HCT116 (cell line): ENCODE data around the gene SDF4. TPM values are rescaled to one million over a fixed set of nuclear protein-coding genes. Genes with fewer than 3 reads are reported as not detected.

ENCODE experiments used
- ATAC-seq: fragments of 200-7000 bp; cut with Tn5 transposase; 2 replicates; pipeline ENCODE4 v1.9.1; 2020; ENCODE audit warnings: mild to moderate bottlenecking, moderate library complexity
- BruUV-seq: library from RNA; stranded (reverse); fragments of 400-500 nt; replicated peaks from 2 replicates; lab custom pipeline; 2021; lab: Mats Ljungman, UMichigan
- CTCF ChIA-PET: fragments of 300-600 bp; sonication (Branson Sonifier 250); formaldehyde crosslinking; loops from one replicate; lab custom pipeline; 2021; ENCODE audit warnings: antibody characterized with exemption; lab: Charles Lee
- POLR2A ChIA-PET: fragments of 300-600, 350-600 bp; sonication (Branson Sonifier 250); formaldehyde crosslinking; loops from one replicate; lab custom pipeline; 2021; ENCODE audit warnings: antibody characterized with exemption; lab: Charles Lee
- RAD21 ChIA-PET, 2 experiments: fragments of 300-600 bp; sonication (Branson Sonifier 250); formaldehyde crosslinking; loops; one replicate each; lab custom pipeline; 2023; ENCODE audit warnings: low total read pairs in 2 of 2; ENCODE audit not compliant: uncharacterized antibody in 2 of 2, unreplicated experiment in 2 of 2, low non-redundant PET in 1 of 2; lab: Charles Lee
- DNase-seq: peaks from one replicate; pipeline ENCODE4 v3.0.0-alpha.2; 2010; ENCODE audit warnings: low read depth, low spot score
- H2AFZ ChIP-seq: fragments of 200-600 bp; shearing (Covaris generic), sonication (generic); 2 replicates; pipeline ENCODE4 v1.6.1; 2017; ENCODE audit warnings: low read depth, mixed run types, mixed read lengths, antibody characterized with exemption, low read length; ENCODE audit not compliant: poor library complexity, severe bottlenecking
- H3K27ac ChIP-seq: 2 replicates; pipeline ENCODE4 v1.5.1; 2012; ENCODE audit warnings: low read depth, low read length
- H3K27me3 ChIP-seq: fragments of 200-600 bp; sonication (generic); 2 replicates; pipeline ENCODE4 v1.6.1; 2016; ENCODE audit warnings: mixed run types, low read length, mixed read lengths; ENCODE audit not compliant: insufficient read depth
- H3K36me3 ChIP-seq, 2 experiments: fragments of 200-500 bp in 1 of 2; fragments of 200-600 bp in 1 of 2; sonication (Bioruptor generic) in 1 of 2; sonication (generic) in 1 of 2; 2 replicates each; pipeline versions ENCODE4 v1.5.1 to v1.6.1; 2014 to 2016; ENCODE audit warnings: low read length in 2 of 2, inconsistent platforms in 1 of 2, mixed read lengths in 1 of 2, mixed run types in 1 of 2; ENCODE audit not compliant: insufficient read depth in 2 of 2, control insufficient read depth in 1 of 2
- H3K4me1 ChIP-seq, 2 experiments: fragments of 200-600 bp in 1 of 2; sonication (generic) in 1 of 2; 2 replicates each; pipeline versions ENCODE4 v1.5.1 to v1.6.1; 2012 to 2017; ENCODE audit warnings: low read length in 2 of 2, inconsistent platforms in 1 of 2, mild to moderate bottlenecking in 1 of 2, mixed read lengths in 1 of 2, mixed run types in 1 of 2, moderate library complexity in 1 of 2; ENCODE audit not compliant: insufficient read depth in 2 of 2, control insufficient read depth in 1 of 2
- H3K4me2 ChIP-seq: fragments of 200-600 bp; sonication (generic); 2 replicates; pipeline ENCODE4 v1.6.1; 2017; ENCODE audit warnings: mixed run types, low read length, mixed read lengths
- H3K4me3 ChIP-seq, 2 experiments: fragments of 200-600 bp in 1 of 2; sonication (generic) in 1 of 2; replicated peaks in 1 of 2; 2 replicates each; pipeline ENCODE4 v1.5.1; 2011 to 2016; ENCODE audit warnings: low read length in 2 of 2, control low read depth in 1 of 2, low read depth in 1 of 2, mild to moderate bottlenecking in 1 of 2, mixed read lengths in 1 of 2, mixed run types in 1 of 2
- H3K79me2 ChIP-seq: fragments of 200-600 bp; sonication (generic); 2 replicates; pipeline ENCODE4 v1.6.1; 2017; ENCODE audit warnings: mild to moderate bottlenecking, mixed run types, low read length, moderate library complexity, mixed read lengths; ENCODE audit not compliant: insufficient read depth
- H3K9ac ChIP-seq: fragments of 200-600 bp; sonication (generic); 2 replicates; pipeline ENCODE4 v1.6.1; 2016; ENCODE audit warnings: low read length, mixed read lengths
- H3K9me2 ChIP-seq: fragments of 200-600 bp; sonication (generic), shearing (Covaris generic); 2 replicates; pipeline ENCODE4 v1.6.1; 2017; ENCODE audit warnings: mixed run types, mild to moderate bottlenecking, moderate library complexity; ENCODE audit not compliant: insufficient read depth
- H3K9me3 ChIP-seq, 2 experiments: fragments of 200-500 bp in 1 of 2; fragments of 200-600 bp in 1 of 2; sonication (Bioruptor generic) in 1 of 2; sonication (generic) in 1 of 2; 2 replicates each; pipeline ENCODE4 v1.6.1; 2014 to 2017; ENCODE audit warnings: low read length in 2 of 2, mixed read lengths in 2 of 2, inconsistent platforms in 1 of 2, low read depth in 1 of 2, mild to moderate bottlenecking in 1 of 2, mixed run types in 1 of 2, moderate library complexity in 1 of 2; ENCODE audit not compliant: control insufficient read depth in 1 of 2, insufficient read depth in 1 of 2
- H4K20me1 ChIP-seq: fragments of 200-600 bp; sonication (generic), shearing (Covaris generic); 2 replicates; pipeline ENCODE4 v1.6.1; 2017; ENCODE audit warnings: mixed run types, mild to moderate bottlenecking, moderate library complexity; ENCODE audit not compliant: insufficient read depth
- EZH2 ChIP-seq: fragments of 200-600 bp; sonication (generic); IDR thresholded peaks from 2 replicates; pipeline ENCODE4 v1.6.1; 2017; ENCODE audit warnings: antibody characterized with exemption, mixed run types
- EZH2phosphoT487 ChIP-seq: fragments of 200-600 bp; IDR thresholded peaks from 2 replicates; pipeline ENCODE4 v1.6.1; 2018; ENCODE audit warnings: antibody characterized with exemption, borderline replicate concordance
- FOSL1 ChIP-seq: IDR thresholded peaks from 2 replicates; pipeline ENCODE4 v1.6.1; 2012; ENCODE audit warnings: low read depth
- JUND ChIP-seq: IDR thresholded peaks from 2 replicates; pipeline ENCODE4 v1.6.1; 2012
- MAX ChIP-seq: IDR thresholded peaks from 2 replicates; pipeline ENCODE4 v1.6.1; 2012
- POLR2A ChIP-seq: IDR thresholded peaks from 2 replicates; pipeline ENCODE4 v1.7.0; 2011; ENCODE audit warnings: borderline replicate concordance; ENCODE audit not compliant: insufficient read depth, insufficient read length; ENCODE audit errors: extremely low read depth
- SP1 ChIP-seq: IDR thresholded peaks from 2 replicates; pipeline ENCODE4 v1.6.1; 2012; ENCODE audit warnings: low read depth
- ZBTB33 ChIP-seq: IDR thresholded peaks from 2 replicates; pipeline ENCODE4 v1.6.1; 2011; ENCODE audit warnings: mild to moderate bottlenecking, low read length, moderate library complexity; ENCODE audit not compliant: insufficient replicate concordance; ENCODE audit errors: extremely low read depth
- intact Hi-C: fragments of 100-400 bp; cut with micrococcal nuclease; formaldehyde crosslinking; loops from 2 replicates; pipeline ENCODE4 v1.10.0; 2022
- total RNA-seq: library from RNA; stranded (reverse); gene quantifications from one replicate; pipeline ENCODE4 v1.2.1, GENCODE V29; 2021; ENCODE audit not compliant: unreplicated experiment
- TF ChIP-seq, protein P1 (sequence below): IDR thresholded peaks from 2 replicates; pipeline ENCODE4 v1.6.1; 2012

The SDF4 gene
- total RNA-seq, 1 experiment from 2014 or later, result 133 TPM

- Histone ChIP-seq H4K20me1 (no peaks in the 10 kb centered on the region), H3K9ac (no peak overlapping the region), H3K4me1 (peaks cover 3 to 7% of the 10 kb centered on the region in 2 experiments; a peak in 1 of 4 replicates), H3K79me2 (peaks cover 70% of the 10 kb centered on the region), H3K9me3 (no peaks in the 10 kb centered on the region), H3K36me3 (peaks cover 28 to 30% of the 10 kb centered on the region in 2 experiments), H3K4me2 (no peak overlapping the region), H3K4me3 (no peak overlapping the region), H3K27ac (peak overlapping the region; percentile 18; the same call in 1 of the 2 replicates), H3K27me3 (no peaks in the 10 kb centered on the region), H2AFZ (no peak overlapping the region), H3K9me2 (no peaks in the 10 kb centered on the region)
- ATAC-seq, result no peak
- intact Hi-C loops, result no loop called here
- RAD21 ChIA-PET, result no interaction called here
- POLR2A ChIA-PET, result no interaction called here
- no peak for TF ChIP-seq ZBTB33
- TF ChIP-seq POLR2A, result no peak
- no peak for TF ChIP-seq JUND
- TF ChIP-seq, protein P1, sequence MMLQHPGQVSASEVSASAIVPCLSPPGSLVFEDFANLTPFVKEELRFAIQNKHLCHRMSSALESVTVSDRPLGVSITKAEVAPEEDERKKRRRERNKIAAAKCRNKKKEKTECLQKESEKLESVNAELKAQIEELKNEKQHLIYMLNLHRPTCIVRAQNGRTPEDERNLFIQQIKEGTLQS, result no peak
- no peak for TF ChIP-seq FOSL1
- no peak for TF ChIP-seq EZH2phosphoT487
- TF ChIP-seq EZH2, result no peak
- TF ChIP-seq SP1, result no peak
- no peak for TF ChIP-seq MAX
- BruUV-seq, result no TSS peak
- DNase-seq, result no peak
- CTCF ChIA-PET, result no interaction called here
Observed at GRCh38 chr1:1225238-1225845, 6.5 kb downstream of the SDF4 start.
